Skeletal muscle cell (primary cell): ENCODE results near the gene STK32A.

ENCODE experiments used
- DNase-seq: peaks from one replicate; pipeline ENCODE4 v3.0.0-alpha.2; 2010; ENCODE audit warnings: low read depth
- H3K4me3 ChIP-seq: 2 replicates; pipeline ENCODE4 v1.5.1; 2011; ENCODE audit warnings: low read depth, mild to moderate bottlenecking, control low read depth, low read length, moderate library complexity

The STK32A gene

GRCh38 chr5:147245381-147246165 lies 10.7 kb downstream of the STK32A start:
- no peak for DNase-seq

GRCh38 chr5:147248561-147248960 lies 13.7 kb downstream of the STK32A start:
- H3K4me3 ChIP-seq, result no peak overlapping the region
- DNase-seq, result no peak

More at GRCh38 chr5:147245381-147246165, 10.7 kb downstream of the STK32A start:
- no peak overlapping the region for H3K4me3 ChIP-seq

GRCh38 chr5:147259837-147260236 lies 25.0 kb downstream of the STK32A start:
- DNase-seq, result no peak
- H3K4me3 ChIP-seq, result no peak overlapping the region

- H3K4me3 ChIP-seq, result no peak overlapping the region
- DNase-seq, result no peak
Observed at GRCh38 chr5:147267082-147267832, 32.4 kb downstream of the STK32A start.

- no peak for DNase-seq
Observed at GRCh38 chr5:147276497-147276896, 41.7 kb downstream of the STK32A start.

GRCh38 chr5:147286296-147286695 lies 51.5 kb downstream of the STK32A start:
- no peak for DNase-seq
- no peak overlapping the region for H3K4me3 ChIP-seq

More at GRCh38 chr5:147276497-147276896, 41.7 kb downstream of the STK32A start:
- no peak overlapping the region for H3K4me3 ChIP-seq

GRCh38 chr5:147287110-147287509 lies 52.3 kb downstream of the STK32A start:
- DNase-seq, result no peak
- no peak overlapping the region for H3K4me3 ChIP-seq

- DNase-seq, result no peak
- H3K4me3 ChIP-seq, result no peak overlapping the region
Observed at GRCh38 chr5:147290261-147290660, 55.4 kb downstream of the STK32A start.

GRCh38 chr5:147303251-147303650 lies 68.4 kb downstream of the STK32A start:
- no peak overlapping the region for H3K4me3 ChIP-seq
- DNase-seq, result no peak

GRCh38 chr5:147303976-147304375 lies 69.2 kb downstream of the STK32A start:
- DNase-seq, result peak; percentile 53
- no peak overlapping the region for H3K4me3 ChIP-seq

- DNase-seq, result no peak
- no peak overlapping the region for H3K4me3 ChIP-seq
Observed at GRCh38 chr5:147305147-147305546, 70.3 kb downstream of the STK32A start.

GRCh38 chr5:147306351-147306750 lies 71.5 kb downstream of the STK32A start:
- DNase-seq, result no peak
- H3K4me3 ChIP-seq, result no peak overlapping the region

GRCh38 chr5:147307170-147307569 lies 72.3 kb downstream of the STK32A start:
- no peak for DNase-seq
- H3K4me3 ChIP-seq, result no peak overlapping the region

- DNase-seq, result no peak
- no peak overlapping the region for H3K4me3 ChIP-seq
Observed at GRCh38 chr5:147309621-147310020, 74.8 kb downstream of the STK32A start.

- H3K4me3 ChIP-seq, result no peak overlapping the region
- peak; percentile 22 for DNase-seq
Observed at GRCh38 chr5:147310059-147310704, 75.4 kb downstream of the STK32A start.

GRCh38 chr5:147317978-147318684 lies 83.3 kb downstream of the STK32A start:
- no peak for DNase-seq
- H3K4me3 ChIP-seq, result no peak overlapping the region

GRCh38 chr5:147321569-147321968 lies 86.7 kb downstream of the STK32A start:
- no peak for DNase-seq
- H3K4me3 ChIP-seq, result no peak overlapping the region

- no peak for DNase-seq
- H3K4me3 ChIP-seq, result no peak overlapping the region
Observed at GRCh38 chr5:147327421-147327820, 92.6 kb downstream of the STK32A start.

- no peak overlapping the region for H3K4me3 ChIP-seq
- no peak for DNase-seq
Observed at GRCh38 chr5:147327905-147328304, 93.1 kb downstream of the STK32A start.

- DNase-seq, result no peak
- no peak overlapping the region for H3K4me3 ChIP-seq
Observed at GRCh38 chr5:147332658-147333057, 97.8 kb downstream of the STK32A start.
